ENCODE measurements around the gene ZNF667.

GRCh38 chr19:56423276-56423984, 53.7 kb downstream of the ZNF667 start:
- no peak for TF ChIP-seq EP300 (IDR thresholded peaks at IDR 0.05; ENCODE audit: low read depth)
- TF ChIP-seq CTCF (IDR thresholded peaks at IDR 0.05) = no peak
- no peak for TF ChIP-seq POLR2A (IDR thresholded peaks at IDR 0.05)
- TF ChIP-seq POLR2AphosphoS5 (IDR thresholded peaks at IDR 0.05) = no peak
